ENCODE results near the gene ELP4. TPM values are rescaled to one million over a fixed set of nuclear protein-coding genes. Genes with fewer than 3 reads are reported as not detected.

Gene ELP4
- total RNA-seq, 1 donor from 2014 or later, result 16.6 TPM

DNA sequence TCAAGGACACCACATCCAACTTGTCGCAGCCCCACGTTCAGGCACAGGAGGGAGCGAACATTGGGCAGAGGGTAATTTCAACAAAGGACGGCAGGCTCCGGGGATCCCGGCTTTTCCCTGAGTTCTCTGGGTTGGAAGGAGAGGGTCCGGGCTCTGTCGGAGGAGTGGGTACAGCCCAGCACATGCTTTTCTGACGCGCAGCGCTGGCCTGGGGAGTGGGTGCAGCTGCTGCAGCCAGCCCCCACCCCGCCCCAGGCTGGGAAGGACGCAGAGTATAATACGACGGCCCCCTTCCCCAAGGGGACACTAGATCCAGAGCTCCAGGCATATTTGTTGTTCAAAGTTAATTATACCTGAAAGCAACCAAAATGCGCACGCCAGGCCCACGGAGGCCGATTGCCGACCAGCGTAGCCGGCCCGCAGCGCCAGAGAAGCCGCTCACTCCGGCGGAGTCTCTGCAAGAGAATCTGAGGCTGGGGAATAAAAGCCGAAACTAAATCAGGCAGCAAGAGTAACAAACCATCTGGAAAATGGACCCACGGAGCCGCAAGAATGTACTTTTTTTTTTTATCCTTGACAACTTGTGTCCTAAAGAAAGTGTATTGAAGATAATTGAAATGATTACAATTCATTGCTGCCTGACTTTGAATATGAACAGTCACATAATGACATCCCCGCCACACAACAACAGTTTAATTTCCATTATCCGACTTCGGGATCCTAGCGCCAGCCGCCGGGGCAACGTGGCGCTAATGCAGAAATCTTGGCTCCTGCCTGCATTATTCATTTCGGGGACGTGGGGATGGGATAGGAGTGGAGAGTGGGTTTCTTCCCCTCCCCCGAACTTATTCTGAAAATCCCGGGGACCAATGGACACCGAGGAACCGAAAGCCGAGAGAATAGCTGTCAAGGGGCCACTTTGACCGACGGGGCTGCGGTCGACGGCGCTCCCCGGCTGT is 315.6 kb downstream of the ELP4 start:
- no peak for DNase-seq

DNA sequence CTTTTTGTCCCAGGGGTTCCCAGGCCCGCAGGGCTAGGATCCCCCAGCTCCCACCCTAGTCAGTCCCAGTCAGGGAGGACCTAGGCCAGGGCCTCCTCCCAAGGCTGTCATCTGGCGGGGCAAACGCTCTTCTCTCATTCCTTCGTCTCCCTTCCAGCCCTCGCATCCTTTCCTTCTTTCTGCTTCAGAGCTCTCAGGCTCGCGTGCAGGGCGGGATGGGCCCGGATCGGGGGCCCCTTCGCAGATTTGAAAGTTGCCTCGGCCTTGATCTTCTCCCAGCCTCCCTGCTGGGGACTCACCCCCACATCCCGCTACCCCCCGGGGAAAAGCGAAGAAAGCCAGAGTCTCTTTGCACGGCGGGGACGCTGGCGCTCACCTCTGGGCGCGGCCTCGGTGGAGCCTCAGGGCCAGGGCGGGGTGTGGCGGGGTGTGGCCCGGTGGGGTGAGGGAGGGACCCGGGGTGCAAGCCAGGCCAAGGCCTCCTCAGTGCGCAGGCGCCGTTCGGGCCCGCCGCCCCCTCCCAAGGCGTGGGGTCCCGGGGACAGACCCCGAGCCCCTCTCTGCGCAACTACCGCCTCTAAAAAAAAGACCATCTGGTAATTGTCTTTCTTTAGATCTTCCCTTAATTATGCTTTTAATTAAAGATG is 316.4 kb downstream of the ELP4 start:
- DNase-seq (no peak), ATAC-seq (peak; percentile 37)
- intact Hi-C loops (cut with DNase I), result no loop called here
- Histone ChIP-seq H3K27ac (no peak overlapping the region), H3K9me3 (no peaks in the 10 kb centered on the region), H3K27me3 (peaks cover 97% of the 10 kb centered on the region), H3K4me1 (no peaks in the 10 kb centered on the region), H3K4me3 (no peak overlapping the region), H3K36me3 (no peaks in the 10 kb centered on the region)
- TF ChIP-seq CTCF (IDR thresholded peaks at IDR 0.05), result no peak

More for the DNA sequence above, 315.6 kb downstream of the ELP4 start:
- no peaks in the 10 kb centered on the region for H3K4me1 ChIP-seq
- no peak overlapping the region for H3K4me3 ChIP-seq
- H3K27ac ChIP-seq, result no peak overlapping the region
- intact Hi-C loops (cut with DNase I), result no loop called here
- H3K9me3 ChIP-seq, result no peaks in the 10 kb centered on the region
- H3K36me3 ChIP-seq, result no peaks in the 10 kb centered on the region
- ATAC-seq, result no peak
- H3K27me3 ChIP-seq, result peaks cover 100% of the 10 kb centered on the region
- TF ChIP-seq CTCF (IDR thresholded peaks at IDR 0.05), result no peak

GRCh38 chr11:31826536-31827438 is 317.2 kb downstream of the ELP4 start:
- peak; percentile 13 for ATAC-seq
- no peak for DNase-seq
- no peak overlapping the region for H3K4me3 ChIP-seq

DNA sequence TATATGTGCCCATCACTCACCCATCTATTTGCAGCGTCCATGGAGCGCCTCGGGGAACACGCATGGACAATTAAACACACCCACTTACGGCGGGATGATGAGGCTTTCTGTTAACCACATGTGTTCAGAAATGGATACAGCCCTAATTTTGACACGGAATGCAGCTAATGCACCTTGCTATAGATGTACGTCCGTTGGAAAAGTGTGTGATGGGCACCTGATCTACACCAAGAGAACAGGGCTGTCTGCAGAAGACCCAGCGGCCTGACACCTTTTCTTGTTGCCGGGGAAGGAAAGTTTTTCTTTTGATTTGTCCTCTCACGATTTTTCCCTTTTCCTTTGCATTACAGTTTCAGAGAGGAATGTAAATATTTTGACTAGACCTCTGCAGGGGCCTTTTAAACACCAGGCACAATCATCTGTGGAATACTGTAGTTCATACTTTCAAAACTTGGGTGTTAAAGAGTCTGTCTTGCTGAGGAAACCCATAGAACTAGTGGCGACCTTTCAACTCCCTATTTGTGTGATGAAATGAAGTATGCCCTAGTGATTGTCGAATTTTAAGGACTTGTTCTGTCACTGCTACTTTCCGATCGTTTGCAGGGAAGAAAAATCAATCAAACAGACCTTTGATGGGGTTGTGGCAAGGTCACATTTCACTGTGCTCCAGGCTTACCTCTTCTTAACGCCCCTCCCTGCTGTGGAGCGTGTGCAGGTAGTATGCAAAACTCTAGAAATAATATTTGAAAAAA is 318.1 kb downstream of the ELP4 start:
- no peak for DNase-seq
- ATAC-seq, result no peak

More at GRCh38 chr11:31826536-31827438, 317.2 kb downstream of the ELP4 start:
- H3K27ac ChIP-seq, result no peak overlapping the region
- intact Hi-C loops (cut with DNase I), result no loop called here
- H3K27me3 ChIP-seq, result peaks cover 94% of the 10 kb centered on the region
- TF ChIP-seq CTCF (IDR thresholded peaks at IDR 0.05), result no peak
- no peaks in the 10 kb centered on the region for H3K9me3 ChIP-seq
- H3K4me1 ChIP-seq, result no peaks in the 10 kb centered on the region
- H3K36me3 ChIP-seq, result no peaks in the 10 kb centered on the region

More for the DNA sequence above, 318.1 kb downstream of the ELP4 start:
- Histone ChIP-seq H3K4me3 (no peak overlapping the region), H3K27ac (no peak overlapping the region), H3K36me3 (no peaks in the 10 kb centered on the region), H3K4me1 (no peaks in the 10 kb centered on the region), H3K9me3 (no peaks in the 10 kb centered on the region), H3K27me3 (peaks cover 92% of the 10 kb centered on the region)
- no peak for TF ChIP-seq CTCF (IDR thresholded peaks at IDR 0.05)
- intact Hi-C loops (cut with DNase I), result no loop called here
